GM12878 (cell line): ENCODE measurements around the gene VPS8. TPM values are rescaled to one million over a fixed set of nuclear protein-coding genes. Genes with fewer than 3 reads are reported as not detected.

Experiments
- ATAC-seq: fragments of 200-7000 bp; cut with Tn5 transposase; 3 replicates; pipeline ENCODE4 v1.9.1; 2020; ENCODE audit warnings: mild to moderate bottlenecking, moderate library complexity
- BruUV-seq: library from RNA; stranded (reverse); fragments of 400-500 nt; replicated peaks from 2 replicates; lab custom pipeline; 2021; lab: Mats Ljungman, UMichigan
- CTCF ChIA-PET: fragments of 300-600 bp; sonication (Branson Sonifier 250); formaldehyde crosslinking; extraction: SDS; loops from one replicate; lab custom pipeline; 2021; ENCODE audit warnings: inconsistent platforms; lab: Yijun Ruan, JAX
- POLR2A ChIA-PET: fragments of 350-600 bp; formaldehyde crosslinking; extraction: SDS; loops from one replicate; lab custom pipeline; 2021; ENCODE audit warnings: inconsistent platforms; lab: Charles Lee
- RAD21 ChIA-PET: fragments of 300-600 bp; sonication (Branson Sonifier 250); formaldehyde crosslinking; loops from one replicate; lab custom pipeline; 2023; ENCODE audit warnings: antibody characterized with exemption; ENCODE audit not compliant: unreplicated experiment; lab: Charles Lee
- SMC1A ChIA-PET: fragments of 300-600 bp; sonication (Branson Sonifier 250); formaldehyde crosslinking; loops from one replicate; lab custom pipeline; 2023; ENCODE audit not compliant: unreplicated experiment, uncharacterized antibody; lab: Charles Lee
- DNase-seq: peaks from one replicate; pipeline ENCODE4 v3.0.0-alpha.2; 2011; ENCODE audit warnings: low read depth, low spot score
- FAIRE-seq: peaks from 3 replicates; lab custom pipeline; 2011; peaks lifted over from hg19 to GRCh38; lab: Jason Lieb, UNC
- H2AFZ ChIP-seq: 2 replicates; pipeline ENCODE4 v1.6.0; 2011; ENCODE audit warnings: low read depth, low read length, control low read depth; ENCODE audit not compliant: control insufficient read depth
- H3K27ac ChIP-seq: 2 replicates; pipeline ENCODE4 v1.5.1; 2011; ENCODE audit warnings: control low read depth; ENCODE audit not compliant: control insufficient read depth, insufficient read depth
- H3K27me3 ChIP-seq, 2 experiments: replicated peaks in 1 of 2; 2 replicates each; pipeline versions ENCODE4 v1.6.0 to v1.6.1; 2011; ENCODE audit warnings: low read length in 1 of 2; ENCODE audit not compliant: control insufficient read depth in 2 of 2, insufficient read depth in 2 of 2
- H3K36me3 ChIP-seq, 2 experiments: 2 replicates each; pipeline ENCODE4 v1.5.1; 2011; ENCODE audit warnings: low read length in 1 of 2; ENCODE audit not compliant: control insufficient read depth in 2 of 2, insufficient read depth in 2 of 2
- H3K4me1 ChIP-seq: 2 replicates; pipeline ENCODE4 v1.6.1; 2011; ENCODE audit warnings: mild to moderate bottlenecking, low read length, moderate library complexity, mixed read lengths; ENCODE audit not compliant: control insufficient read depth, insufficient read depth
- H3K4me2 ChIP-seq: 2 replicates; pipeline ENCODE4 v1.6.0; 2011; ENCODE audit warnings: control low read depth; ENCODE audit not compliant: control insufficient read depth, insufficient read depth
- H3K4me3 ChIP-seq: fragments of 200-600 bp; sonication (generic); 2 replicates; pipeline ENCODE4 v1.5.1; 2016
- H3K79me2 ChIP-seq: 2 replicates; pipeline ENCODE4 v1.6.0; 2011; ENCODE audit warnings: low read length; ENCODE audit not compliant: control insufficient read depth, insufficient read depth
- H3K9ac ChIP-seq: 2 replicates; pipeline ENCODE4 v1.8.0; 2011; ENCODE audit warnings: low read length, control low read depth, mixed read lengths; ENCODE audit not compliant: control insufficient read depth, insufficient read depth
- H3K9me3 ChIP-seq: replicated peaks from 3 replicates; pipeline ENCODE4 v1.5.1; 2011; ENCODE audit warnings: mild to moderate bottlenecking, low read length; ENCODE audit not compliant: control insufficient read depth, insufficient read depth
- H4K20me1 ChIP-seq: 2 replicates; pipeline ENCODE4 v1.6.0; 2011; ENCODE audit not compliant: control insufficient read depth, insufficient read depth
- BCL3 ChIP-seq: IDR thresholded peaks from 2 replicates; pipeline ENCODE4 v1.6.1; 2011; ENCODE audit warnings: borderline replicate concordance, low read depth, mild to moderate bottlenecking, moderate library complexity, low read length; ENCODE audit not compliant: insufficient read depth, poor library complexity, severe bottlenecking
- BHLHE40 ChIP-seq, 2 experiments: fragments of 450-650 bp in 1 of 2; IDR thresholded peaks; 2 replicates each; pipeline ENCODE4 v1.6.1; 2011 to 2017; ENCODE audit warnings: low read depth in 2 of 2, borderline replicate concordance in 1 of 2, improper control_type of control experiment in 1 of 2, low read length in 1 of 2, mild to moderate bottlenecking in 1 of 2
- CHD1 ChIP-seq: IDR thresholded peaks from 2 replicates; pipeline ENCODE4 v1.6.1; 2012; ENCODE audit warnings: low read depth, low read length, improper control_type of control experiment
- FOXK2 ChIP-seq: fragments of 450-650 bp; IDR thresholded peaks from 2 replicates; pipeline ENCODE4 v1.6.1; 2017; ENCODE audit warnings: mild to moderate bottlenecking, moderate library complexity
- IRF4 ChIP-seq: IDR thresholded peaks from 2 replicates; pipeline ENCODE4 v1.6.1; 2011; ENCODE audit warnings: low read depth, low read length
- JUNB ChIP-seq: IDR thresholded peaks from 2 replicates; pipeline ENCODE4 v1.6.1; 2016; ENCODE audit warnings: antibody characterized with exemption, mild to moderate bottlenecking
- KLF5 ChIP-seq: fragments of 450-650 bp; IDR thresholded peaks from 2 replicates; pipeline ENCODE4 v1.6.1; 2014; ENCODE audit warnings: mild to moderate bottlenecking; ENCODE audit not compliant: partially characterized antibody
- MEF2B ChIP-seq: fragments of 450-650 bp; IDR thresholded peaks from 2 replicates; pipeline ENCODE4 v1.6.1; 2018; ENCODE audit warnings: mild to moderate bottlenecking, moderate library complexity; ENCODE audit not compliant: partially characterized antibody, poor library complexity, severe bottlenecking
- MYC ChIP-seq: IDR thresholded peaks from 2 replicates; pipeline ENCODE4 v1.6.1; 2011; ENCODE audit warnings: mild to moderate bottlenecking, low read length, moderate library complexity, inconsistent platforms; ENCODE audit not compliant: insufficient read depth, insufficient replicate concordance, insufficient read length, severe bottlenecking
- NFYB ChIP-seq: IDR thresholded peaks from 2 replicates; pipeline ENCODE4 v1.6.1; 2011; ENCODE audit warnings: low read depth, mild to moderate bottlenecking, low read length, improper control_type of control experiment, moderate library complexity; ENCODE audit not compliant: insufficient read depth
- NRF1 ChIP-seq: conservative IDR thresholded peaks from 2 replicates; pipeline ENCODE4 v1.6.1; 2011; ENCODE audit warnings: mild to moderate bottlenecking, low read depth, low read length, improper control_type of control experiment
- PRDM15 ChIP-seq: fragments of 450-650 bp; formaldehyde crosslinking; IDR thresholded peaks from 2 replicates; pipeline ENCODE4 v1.4.0; 2020; ENCODE audit warnings: mild to moderate bottlenecking, moderate library complexity
- RB1 ChIP-seq: fragments of 450-650 bp; formaldehyde crosslinking; IDR thresholded peaks from 2 replicates; pipeline ENCODE4 v1.6.1; 2017; ENCODE audit warnings: mild to moderate bottlenecking, borderline replicate concordance
- RELB ChIP-seq: fragments of 450-650 bp; IDR thresholded peaks from 2 replicates; pipeline ENCODE4 v1.6.1; 2017; ENCODE audit warnings: low read depth, mild to moderate bottlenecking, moderate library complexity
- STAT1 ChIP-seq: fragments of 450-650 bp; conservative IDR thresholded peaks from 2 replicates; pipeline ENCODE4 v1.6.1; 2014; ENCODE audit warnings: antibody characterized with exemption, mild to moderate bottlenecking
- SUPT20H ChIP-seq: IDR thresholded peaks from 2 replicates; pipeline ENCODE4 v1.6.1; 2011; ENCODE audit warnings: low read depth, mild to moderate bottlenecking, low read length, moderate library complexity, borderline replicate concordance; ENCODE audit not compliant: control insufficient read depth
- ZSCAN29 ChIP-seq: fragments of 450-650 bp; IDR thresholded peaks from 2 replicates; pipeline ENCODE4 v1.6.1; 2017; ENCODE audit warnings: mild to moderate bottlenecking, moderate library complexity
- ZZZ3 ChIP-seq: IDR thresholded peaks from 2 replicates; pipeline ENCODE4 v1.6.1; 2011; ENCODE audit warnings: low read depth; ENCODE audit not compliant: control insufficient read depth, insufficient read length
- WGBS: methylation state at CpG from one replicate; pipeline ENCODE4 v1.1.6; 2016; ENCODE audit warnings: low lambda C conversion rate; ENCODE audit not compliant: insufficient replicate concordance, insufficient coverage; ENCODE audit errors: missing lambda C conversion rate; 5-methylcytosine and 5-hydroxymethylcytosine counted together
- in situ Hi-C: fragments of 300-500 bp; cut with MboI; formaldehyde crosslinking; loops from 9 replicates; pipeline ENCODE4 v1.14.3; 2018; ENCODE audit warnings: mixed read lengths
- intact Hi-C: fragments of 100-400 bp; cut with micrococcal nuclease; formaldehyde crosslinking; loops from one replicate; pipeline ENCODE4 v1.14.2; 2022; ENCODE audit not compliant: unreplicated experiment
- polyA plus RNA-seq, 11 experiments: library from polyadenylated mRNA; depleted of rRNA in 4 of 11; unstranded in 6 of 11; stranded (reverse) in 5 of 11; fragments of >200 nt; fragmentation: Nextera tagmentation in 4 of 11; fragmentation: Illumina TruSeq in 1 of 11; extraction: Ambion mirVana in 4 of 11; extraction: Trizol in 1 of 11; gene quantifications; 1 replicate in 1 of 11; 2 replicates in 10 of 11; pipeline versions ENCODE4 v1.2.1 to v1.2.3, GENCODE V29; 2011 to 2016; ENCODE audit warnings: inconsistent platforms in 2 of 11, missing spikeins in 2 of 11, low read depth in 1 of 11
- total RNA-seq, 4 experiments: library from RNA; depleted of rRNA in 3 of 4; stranded (reverse); fragments of >200 nt in 3 of 4; fragmentation: Illumina TruSeq in 1 of 4; extraction: Trizol in 1 of 4; gene quantifications; 2 replicates each; pipeline versions ENCODE4 v1.2.1 to v1.2.3, GENCODE V29; 2013 to 2021

VPS8 gene
- total and polyA plus RNA-seq, 10 of the 15 experiments (the other 5 are each of a cell fraction or from before 2014, with no cell fraction given), result 8.9 to 34.7 (median 20.9) TPM

- BruUV-seq, result no TSS peak
Observed at GRCh38 chr3:184932777-184933176, 120.8 kb downstream of the VPS8 start.

More at GRCh38 chr3:184932777-184933176, 120.8 kb downstream of the VPS8 start:
- Histone ChIP-seq H3K79me2 (no peaks in the 10 kb centered on the region), H3K4me3 (no peak overlapping the region), H3K36me3 (peaks cover 0 to 2% of the 10 kb centered on the region in 2 experiments; a peak in 1 of 4 replicates), H4K20me1 (no peaks in the 10 kb centered on the region), H3K9me3 (no peaks in the 10 kb centered on the region), H3K9ac (no peak overlapping the region), H2AFZ (no peak overlapping the region), H3K4me2 (no peak overlapping the region), H3K4me1 (no peaks in the 10 kb centered on the region), H3K27ac (no peak overlapping the region), H3K27me3 (no peaks in the 10 kb centered on the region)
- 83% methylated on average over 1 of the region's 1 CpG for WGBS
- DNase-seq, result no peak
- ATAC-seq, result no peak
- FAIRE-seq, result no peak
- CTCF ChIA-PET, result no interaction called here
- RAD21 ChIA-PET, result no interaction called here
- SMC1A ChIA-PET, result interaction anchor here (0.6 kb wide), 1 partner anchor 728 kb away, joined by 3 read pairs; no protein-coding TSS in a partner anchor
- in situ Hi-C loops, result no loop called here
- intact Hi-C loops, result no loop called here
- TF ChIP-seq KLF5, result no peak
- no peak for TF ChIP-seq ZZZ3
- TF ChIP-seq IRF4, result no peak
- TF ChIP-seq FOXK2, result no peak
- no peak for TF ChIP-seq JUNB
- no peak for TF ChIP-seq MYC
- TF ChIP-seq MEF2B, result no peak
- no peak for TF ChIP-seq RELB
- TF ChIP-seq SUPT20H, result no peak
- no peak for TF ChIP-seq ZSCAN29
- TF ChIP-seq NFYB, result no peak
- no peak for TF ChIP-seq STAT1
- no peak for TF ChIP-seq NRF1
- TF ChIP-seq CHD1, result no peak
- no peak for TF ChIP-seq RB1
- no peak for TF ChIP-seq PRDM15
- TF ChIP-seq BCL3, result no peak
- TF ChIP-seq BHLHE40 (IDR thresholded peaks at IDR 0.05; ENCODE audit: borderline replicate concordance in 1 of 2, low read depth in 2 of 2, low read length in 1 of 2), result no peak
- POLR2A ChIA-PET, result no interaction called here
